H1 (cell line): ENCODE results near the gene PPP1R3E. TPM values are rescaled to one million over a fixed set of nuclear protein-coding genes. Genes with fewer than 3 reads are reported as not detected.

Experiments
- CTCF ChIA-PET: fragments of 300-600 bp; sonication (Branson Sonifier 250); formaldehyde crosslinking; loops from one replicate; lab custom pipeline; 2021; ENCODE audit not compliant: partially characterized antibody; lab: Charles Lee
- POLR2A ChIA-PET: fragments of 300-600 bp; sonication (Branson Sonifier 250); formaldehyde crosslinking; loops from one replicate; lab custom pipeline; 2021; ENCODE audit warnings: inconsistent platforms; ENCODE audit not compliant: partially characterized antibody; lab: Charles Lee
- DNase-seq, 2 experiments: peaks; one replicate each; pipeline versions ENCODE4 v3.0.0 to v3.0.0-alpha.2; 2010 to 2022; ENCODE audit warnings: low spot score in 2 of 2, low read depth in 1 of 2, mixed read lengths in 1 of 2
- FAIRE-seq: peaks from 2 replicates; lab custom pipeline; 2011; peaks lifted over from hg19 to GRCh38; lab: Jason Lieb, UNC
- H2AFZ ChIP-seq: 2 replicates; pipeline ENCODE4 v1.8.1; 2012; ENCODE audit warnings: low read length, inconsistent platforms
- H2AK5ac ChIP-seq: 2 replicates; pipeline ENCODE4 v1.6.1; 2013; ENCODE audit warnings: low read depth, low read length
- H2BK120ac ChIP-seq: replicated peaks from 2 replicates; pipeline ENCODE3; 2013; ENCODE audit warnings: low read depth, low read length, inconsistent platforms
- H2BK12ac ChIP-seq: 2 replicates; pipeline ENCODE4 v1.6.1; 2013; ENCODE audit warnings: low read depth, low read length
- H2BK15ac ChIP-seq: 2 replicates; pipeline ENCODE4 v1.6.1; 2013; ENCODE audit warnings: low read length
- H2BK20ac ChIP-seq: 2 replicates; pipeline ENCODE4 v1.6.1; 2013; ENCODE audit warnings: low read length
- H2BK5ac ChIP-seq: 2 replicates; pipeline ENCODE4 v1.6.1; 2013; ENCODE audit warnings: low read depth, low read length
- H3K14ac ChIP-seq: 2 replicates; pipeline ENCODE4 v1.6.1; 2013; ENCODE audit warnings: inconsistent platforms; ENCODE audit not compliant: insufficient read length
- H3K18ac ChIP-seq: 2 replicates; pipeline ENCODE4 v1.6.1; 2013; ENCODE audit warnings: low read length; ENCODE audit errors: extremely low read depth
- H3K23ac ChIP-seq: 2 replicates; pipeline ENCODE4 v1.6.1; 2013; ENCODE audit warnings: inconsistent platforms; ENCODE audit not compliant: insufficient read length
- H3K23me2 ChIP-seq: 2 replicates; pipeline ENCODE4 v1.6.1; 2013; ENCODE audit warnings: low read depth, low read length
- H3K27ac ChIP-seq: 2 replicates; pipeline ENCODE4 v1.6.1; 2011; ENCODE audit warnings: low read depth, low read length, inconsistent platforms
- H3K27me3 ChIP-seq, 4 experiments: replicated peaks in 1 of 4; 1 replicate in 1 of 4; 2 replicates in 3 of 4; pipeline versions ENCODE4 v1.6.1 to v1.8.1; 2011 to 2013; ENCODE audit warnings: low read length in 3 of 4, mild to moderate bottlenecking in 3 of 4, inconsistent platforms in 2 of 4, mixed read lengths in 2 of 4, moderate library complexity in 1 of 4; ENCODE audit not compliant: control insufficient read depth in 3 of 4, insufficient read depth in 3 of 4; ENCODE audit errors: extremely low read depth in 1 of 4
- H3K36me3 ChIP-seq, 4 experiments: 2 replicates each; pipeline versions ENCODE4 v1.6.1 to v1.8.1; 2011 to 2013; ENCODE audit warnings: mild to moderate bottlenecking in 4 of 4, low read length in 3 of 4, moderate library complexity in 2 of 4, control low read depth in 1 of 4, inconsistent platforms in 1 of 4; ENCODE audit not compliant: insufficient read depth in 4 of 4, control insufficient read depth in 2 of 4
- H3K4ac ChIP-seq: replicated peaks from 2 replicates; pipeline ENCODE3; 2013; ENCODE audit warnings: low read length, low read depth, mixed read lengths, inconsistent platforms; ENCODE audit not compliant: insufficient read length
- H3K4me1 ChIP-seq, 4 experiments: replicated peaks in 1 of 4; 1 replicate in 1 of 4; 2 replicates in 3 of 4; pipeline versions ENCODE4 v1.6.1 to v1.8.1; 2011 to 2013; ENCODE audit warnings: low read length in 3 of 4, inconsistent platforms in 2 of 4, mixed read lengths in 1 of 4; ENCODE audit not compliant: insufficient read depth in 4 of 4, control insufficient read depth in 3 of 4
- H3K4me2 ChIP-seq, 2 experiments: 2 replicates each; pipeline versions ENCODE4 v1.6.1 to v1.8.1; 2011 to 2013; ENCODE audit warnings: low read depth in 2 of 2, low read length in 2 of 2, control low read depth in 1 of 2, inconsistent platforms in 1 of 2, mild to moderate bottlenecking in 1 of 2; ENCODE audit not compliant: insufficient read depth in 1 of 2
- H3K4me3 ChIP-seq, 4 experiments: fragments of 200-600, 300-600 bp in 1 of 4; sonication (generic), shearing (Covaris generic), sonication (Bioruptor Twin) in 1 of 4; 2 replicates each; pipeline versions ENCODE4 v1.5.1 to v1.8.1; 2011 to 2016; ENCODE audit warnings: low read length in 4 of 4, low read depth in 3 of 4, control low read depth in 2 of 4, inconsistent platforms in 2 of 4, mild to moderate bottlenecking in 2 of 4, mixed read lengths in 1 of 4, moderate library complexity in 1 of 4; ENCODE audit not compliant: insufficient read depth in 2 of 4; ENCODE audit errors: extremely low read depth in 1 of 4
- H3K56ac ChIP-seq: replicated peaks from 2 replicates; pipeline ENCODE3; 2013; ENCODE audit warnings: low read depth, mild to moderate bottlenecking, mixed read lengths, low read length, inconsistent platforms; ENCODE audit not compliant: insufficient read length
- H3K79me1 ChIP-seq: 2 replicates; pipeline ENCODE4 v1.6.1; 2013; ENCODE audit warnings: low read depth, low read length, control low read depth
- H3K79me2 ChIP-seq, 2 experiments: 2 replicates each; pipeline versions ENCODE4 v1.6.1 to v1.8.1; 2012 to 2013; ENCODE audit warnings: low read length in 2 of 2, mild to moderate bottlenecking in 2 of 2, inconsistent platforms in 1 of 2; ENCODE audit not compliant: insufficient read depth in 2 of 2, control insufficient read depth in 1 of 2
- H3K9ac ChIP-seq, 4 experiments: replicated peaks in 1 of 4; 1 replicate in 1 of 4; 2 replicates in 3 of 4; pipeline versions ENCODE4 v1.6.1 to v1.8.1; 2011 to 2013; ENCODE audit warnings: low read depth in 3 of 4, low read length in 3 of 4, control low read depth in 2 of 4, mild to moderate bottlenecking in 2 of 4, moderate library complexity in 2 of 4, inconsistent platforms in 1 of 4; ENCODE audit errors: extremely low read depth in 1 of 4
- H3K9me3 ChIP-seq, 2 experiments: 2 replicates each; pipeline versions ENCODE4 v1.6.1 to v1.8.1; 2012 to 2013; ENCODE audit warnings: mild to moderate bottlenecking in 2 of 2, moderate library complexity in 2 of 2, control low read depth in 1 of 2, inconsistent platforms in 1 of 2, low read depth in 1 of 2, low read length in 1 of 2, mixed read lengths in 1 of 2; ENCODE audit not compliant: insufficient read depth in 2 of 2
- H4K20me1 ChIP-seq, 2 experiments: replicated peaks in 1 of 2; 2 replicates each; pipeline versions ENCODE3 to v1.8.1; 2011 to 2013; ENCODE audit warnings: inconsistent platforms in 2 of 2, low read length in 2 of 2, mild to moderate bottlenecking in 1 of 2; ENCODE audit not compliant: insufficient read depth in 2 of 2, control insufficient read depth in 1 of 2
- H4K5ac ChIP-seq: 2 replicates; pipeline ENCODE4 v1.6.1; 2013; ENCODE audit warnings: low read length, low read depth, mixed read lengths, inconsistent platforms; ENCODE audit not compliant: insufficient read length
- H4K8ac ChIP-seq: 2 replicates; pipeline ENCODE4 v1.8.0; 2013; ENCODE audit warnings: mild to moderate bottlenecking, moderate library complexity, low read length, inconsistent platforms; ENCODE audit not compliant: insufficient read depth; ENCODE audit errors: extremely low read depth
- H4K91ac ChIP-seq: replicated peaks from 2 replicates; pipeline ENCODE3; 2013; ENCODE audit warnings: low read length, mixed read lengths, inconsistent platforms; ENCODE audit not compliant: insufficient read length
- BCL11A ChIP-seq, 2 experiments: IDR thresholded peaks; one replicate each; pipeline ENCODE4 v1.6.1; 2011; ENCODE audit warnings: low read depth in 2 of 2, low read length in 2 of 2, mild to moderate bottlenecking in 2 of 2
- CBX8 ChIP-seq: fragments of 300-800, 300-1000 bp; sonication (generic); IDR thresholded peaks from 2 replicates; pipeline ENCODE4 v1.7.1; 2016; ENCODE audit warnings: low read depth, low read length, borderline replicate concordance
- CHD1 ChIP-seq: IDR thresholded peaks from 2 replicates; pipeline ENCODE4 v1.6.1; 2012; ENCODE audit warnings: low read depth, low read length, improper control_type of control experiment
- CHD2 ChIP-seq: IDR thresholded peaks from 2 replicates; pipeline ENCODE4 v1.6.1; 2012; ENCODE audit warnings: low read length, improper control_type of control experiment
- CREB1 ChIP-seq: IDR thresholded peaks from 2 replicates; pipeline ENCODE4 v1.6.1; 2012; ENCODE audit warnings: inconsistent platforms
- CTCF ChIP-seq, 3 experiments: IDR thresholded peaks; 1 replicate in 2 of 3; 2 replicates in 1 of 3; pipeline versions ENCODE4 v1.5.1 to v1.6.1; 2011; ENCODE audit warnings: low read length in 3 of 3, mild to moderate bottlenecking in 3 of 3, inconsistent platforms in 2 of 3, low read depth in 1 of 3, moderate library complexity in 1 of 3; ENCODE audit not compliant: insufficient read depth in 1 of 3; ENCODE audit errors: control extremely low read depth in 1 of 3
- EZH2 ChIP-seq: fragments of 200-600 bp; sonication (generic); IDR thresholded peaks from 2 replicates; pipeline ENCODE4 v1.7.1; 2012; ENCODE audit warnings: low read depth, mild to moderate bottlenecking, moderate library complexity, low read length, inconsistent platforms; ENCODE audit not compliant: severe bottlenecking
- KDM1A ChIP-seq: fragments of 200-600, 300-600 bp; sonication (generic); IDR thresholded peaks from 2 replicates; pipeline ENCODE4 v1.7.1; 2016; ENCODE audit warnings: mild to moderate bottlenecking, low read length, borderline replicate concordance
- POU5F1 ChIP-seq: IDR thresholded peaks from 2 replicates; pipeline ENCODE4 v1.6.1; 2011; ENCODE audit warnings: low read depth, mild to moderate bottlenecking, low read length, moderate library complexity
- RAD21 ChIP-seq, 2 experiments: IDR thresholded peaks in 1 of 2; conservative IDR thresholded peaks in 1 of 2; 2 replicates each; pipeline ENCODE4 v1.6.1; 2011; ENCODE audit warnings: low read depth in 2 of 2, low read length in 2 of 2, improper control_type of control experiment in 1 of 2, inconsistent platforms in 1 of 2, mild to moderate bottlenecking in 1 of 2, moderate library complexity in 1 of 2
- SP4 ChIP-seq: IDR thresholded peaks from 2 replicates; pipeline ENCODE4 v1.6.1; 2012; ENCODE audit warnings: low read length, inconsistent platforms
- WGBS, 2 experiments: shearing (Covaris generic) in 1 of 2; methylation state at CpG; one replicate each; pipeline versions ENCODE4 v1.1.6 to v1.1.7; 2013 to 2015; ENCODE audit warnings: low lambda C conversion rate in 2 of 2, mixed read lengths in 2 of 2, inconsistent platforms in 1 of 2, low coverage in 1 of 2, missing lambda C conversion rate in 1 of 2; ENCODE audit not compliant: insufficient replicate concordance in 2 of 2, insufficient coverage in 1 of 2, insufficient read length in 1 of 2; ENCODE audit errors: extremely low coverage in 1 of 2, missing lambda C conversion rate in 1 of 2; 5-methylcytosine and 5-hydroxymethylcytosine counted together
- polyA plus RNA-seq, 7 experiments: library from polyadenylated mRNA; depleted of rRNA in 3 of 7; stranded (reverse) in 5 of 7; unstranded in 2 of 7; fragments of >200 nt in 5 of 7; fragments of 200-250 nt in 2 of 7; gene quantifications; 1 replicate in 5 of 7; 2 replicates in 1 of 7; 4 replicates in 1 of 7; pipeline versions ENCODE4 v1.2.1 to v1.2.3, GENCODE V29; 2011 to 2013; ENCODE audit warnings: missing spikeins in 2 of 7, mixed read lengths in 2 of 7
- total RNA-seq: library from RNA; stranded (reverse); fragmentation: NEBNext Ultra II Directional; extraction: Animal tissue kit (Norgen Biotek cat#: 25700); gene quantifications from 2 replicates; pipeline ENCODE4 v1.2.1, GENCODE V29; 2021

PPP1R3E gene
- total and polyA plus RNA-seq, 2 of the 8 experiments (the other 6 are each of a cell fraction or from before 2014, with no cell fraction given), result 4.4 to 4.7 TPM

GRCh38 chr14:23277189-23277588, 25.5 kb downstream of the PPP1R3E start:
- Histone ChIP-seq H2BK120ac (no peak overlapping the region), H2BK15ac (no peak overlapping the region), H2BK20ac (no peak overlapping the region), H4K8ac (no peak overlapping the region), H3K23ac (no peak overlapping the region), H2AFZ (no peak overlapping the region), H2BK12ac (no peak overlapping the region), H3K4ac (no peak overlapping the region), H4K20me1 (peaks cover 2 to 5% of the 10 kb centered on the region in 2 experiments), H3K9me3 (no peaks in the 10 kb centered on the region), H3K4me1 (peaks cover 2 to 7% (median 5%) of the 10 kb centered on the region in 4 experiments; a peak in 4 of 7 replicates), H3K27ac (no peak overlapping the region), H3K36me3 (no peaks in the 10 kb centered on the region), H3K4me3 (no peak overlapping the region), H3K18ac (no peak overlapping the region), H3K14ac (no peak overlapping the region), H3K56ac (no peak overlapping the region), H3K4me2 (no peak overlapping the region), H3K23me2 (no peaks in the 10 kb centered on the region; the same call in 1 of the 2 replicates), H4K91ac (no peak overlapping the region), H2AK5ac (no peak overlapping the region), H2BK5ac (no peak overlapping the region), H3K79me2 (no peaks in the 10 kb centered on the region), H3K79me1 (no peaks in the 10 kb centered on the region), H3K27me3 (peaks cover 0 to 13% (median 6%) of the 10 kb centered on the region in 4 experiments; a peak in 4 of 7 replicates), H4K5ac (no peak overlapping the region), H3K9ac (no peak overlapping the region)
- no peak for FAIRE-seq
- CTCF ChIA-PET, result interaction anchor here (0.5 to 4.9 kb wide), 10 partner anchors 11 to 767 kb away, joined by 3 to 42 read pairs (median 4); no protein-coding TSS in a partner anchor
- POLR2A ChIA-PET, result interaction anchor here (1.1 to 2.2 kb wide), 4 partner anchors 10 to 50 kb away, joined by 3 to 11 read pairs (median 4); partner anchors contain the start of gene PPP1R3E
- 91% methylated on average over 3 of the region's 3 CpGs; no CpG with 5 or more reads in 1 of the 2 experiments for WGBS, 2 experiments
- DNase-seq, result no peak
- TF ChIP-seq CBX8 (no peak), KDM1A (no peak), CHD2 (no peak), EZH2 (no peak), POU5F1 (no peak), RAD21 (IDR thresholded peaks at IDR 0.05 in 1 of 2, conservative IDR thresholded peaks at IDR 0.05 in 1 of 2; ENCODE audit: low read depth in 2 of 2, low read length in 2 of 2) (no peak), CREB1 (no peak), CHD1 (no peak), SP4 (no peak), BCL11A (IDR thresholded peaks at IDR 0.05; ENCODE audit: low read depth in 2 of 2, low read length in 2 of 2) (no peak), CTCF (IDR thresholded peaks at IDR 0.05; ENCODE audit: control extremely low read depth in 1 of 3, insufficient read depth in 1 of 3, low read depth in 1 of 3, low read length in 3 of 3) (no peak)
